NCI-H524 treated with DMSO at 0.1 percent for 48 hours (cell line): ENCODE data around the gene SDS.
"Not testable (repeated sequence)": the region's sequence is repeated elsewhere in the genome, so short reads cannot be mapped to it uniquely, and the experiment has no call there.

Experiments
- DNase-seq: peaks from one replicate; lab custom pipeline; 2025; lab: John Stamatoyannopoulos, UW

SDS gene

DNA sequence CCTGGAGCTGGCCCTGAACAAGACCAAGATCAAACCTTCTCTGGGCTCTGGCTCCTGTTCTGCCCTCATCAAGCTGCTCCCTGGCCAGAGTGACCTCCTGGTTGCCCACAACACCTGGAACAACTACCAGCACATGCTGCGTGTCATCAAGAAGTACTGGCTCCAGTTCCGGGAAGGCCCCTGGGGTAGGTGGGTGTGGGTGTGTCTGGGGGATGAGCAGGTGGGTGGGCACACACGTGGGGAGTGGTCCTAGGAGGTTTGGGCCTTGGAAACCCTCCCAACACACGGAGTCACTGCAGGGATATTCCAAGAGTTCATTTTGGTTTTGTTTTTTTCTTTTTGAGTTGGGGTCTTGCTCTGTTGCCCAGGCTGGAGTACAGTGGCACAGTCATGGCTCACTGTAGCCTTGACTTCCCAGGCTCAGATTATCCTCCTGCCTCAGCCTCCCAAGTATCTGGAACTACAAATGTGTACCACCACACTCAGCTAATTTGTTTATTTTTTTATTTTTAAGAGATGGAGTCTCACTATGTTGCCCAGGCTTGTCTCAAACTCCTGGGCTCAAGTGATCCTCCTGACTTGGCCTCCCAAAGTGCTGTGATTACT lies 28.8 kb downstream of the SDS start:
- DNase-seq = no peak

DNA sequence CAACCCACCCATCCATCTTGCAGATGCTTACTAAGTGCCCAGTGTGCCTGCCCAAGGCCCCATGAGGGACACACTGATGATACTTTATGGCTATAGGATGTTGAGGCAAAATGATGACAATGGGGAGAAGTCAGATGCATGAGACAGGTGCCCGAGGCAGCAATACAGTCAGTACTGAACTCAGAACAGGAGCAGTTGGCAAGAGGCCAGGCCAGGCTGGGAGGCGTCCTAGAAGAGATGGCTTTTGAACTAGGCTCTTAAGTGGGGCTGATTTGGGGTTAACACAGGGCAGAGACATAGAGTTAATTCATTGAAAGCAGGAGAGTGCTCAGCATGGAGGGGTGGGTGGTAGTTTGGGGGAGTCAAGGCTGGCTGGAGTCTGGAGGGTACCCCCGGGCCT lies 29.7 kb downstream of the SDS start:
- DNase-seq = no peak

DNA sequence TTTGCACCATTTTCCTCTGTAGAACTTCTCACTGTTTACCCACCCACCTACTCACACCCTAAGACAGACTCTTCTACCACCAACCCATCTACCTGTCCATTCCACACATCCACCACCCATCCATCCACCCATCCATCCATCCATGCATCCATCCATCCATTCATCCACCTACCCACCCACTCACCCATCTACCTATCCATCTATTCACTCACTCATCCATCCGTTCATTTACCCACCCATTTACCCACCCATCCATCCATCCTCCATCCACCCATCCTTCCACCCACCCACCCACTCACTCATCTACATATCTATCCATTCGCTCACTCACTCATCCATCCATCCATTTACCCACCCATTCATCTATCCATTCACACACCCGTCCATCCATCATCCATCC lies 30.2 kb downstream of the SDS start:
- DNase-seq = no peak

DNA sequence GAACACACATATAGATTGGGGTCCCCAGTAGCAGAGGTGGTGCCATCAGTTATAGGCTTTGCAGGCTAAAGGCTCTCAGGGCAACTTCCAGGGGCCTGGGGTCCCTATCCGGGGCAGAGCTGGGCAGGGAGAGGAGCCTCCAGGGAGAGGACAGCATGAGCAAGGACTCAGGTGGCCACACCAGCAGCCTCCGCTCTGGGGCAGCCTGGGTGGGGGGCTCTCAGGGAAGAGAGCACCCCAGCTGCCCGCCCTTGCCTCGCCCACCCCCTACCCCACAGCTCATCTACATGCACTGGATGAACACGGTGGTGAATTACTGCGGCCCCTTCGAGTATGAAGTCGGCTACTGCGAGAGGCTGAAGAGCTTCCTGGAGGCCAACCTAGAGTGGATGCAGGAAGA lies 31.3 kb downstream of the SDS start:
- DNase-seq = no peak

DNA sequence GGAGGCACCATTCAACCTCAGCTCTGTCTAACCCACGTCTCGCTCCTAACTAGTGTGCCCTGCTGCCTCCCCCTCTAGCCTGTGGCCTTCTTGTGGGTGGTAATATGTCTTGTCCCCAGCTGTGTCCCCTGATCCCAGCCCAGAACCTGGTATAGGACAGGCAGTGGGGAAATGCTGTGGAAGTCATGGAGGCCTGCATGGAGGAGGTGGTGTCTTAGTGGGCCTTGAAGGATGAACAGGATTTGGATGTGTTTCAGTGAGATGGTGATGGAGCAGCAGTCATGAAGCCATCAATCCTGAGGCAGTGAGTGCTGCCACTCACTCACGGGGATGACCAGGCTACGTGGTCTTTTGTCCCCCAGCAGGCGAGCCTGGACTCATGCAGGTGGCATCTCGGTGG lies 31.9 kb downstream of the SDS start:
- no peak for DNase-seq

DNA sequence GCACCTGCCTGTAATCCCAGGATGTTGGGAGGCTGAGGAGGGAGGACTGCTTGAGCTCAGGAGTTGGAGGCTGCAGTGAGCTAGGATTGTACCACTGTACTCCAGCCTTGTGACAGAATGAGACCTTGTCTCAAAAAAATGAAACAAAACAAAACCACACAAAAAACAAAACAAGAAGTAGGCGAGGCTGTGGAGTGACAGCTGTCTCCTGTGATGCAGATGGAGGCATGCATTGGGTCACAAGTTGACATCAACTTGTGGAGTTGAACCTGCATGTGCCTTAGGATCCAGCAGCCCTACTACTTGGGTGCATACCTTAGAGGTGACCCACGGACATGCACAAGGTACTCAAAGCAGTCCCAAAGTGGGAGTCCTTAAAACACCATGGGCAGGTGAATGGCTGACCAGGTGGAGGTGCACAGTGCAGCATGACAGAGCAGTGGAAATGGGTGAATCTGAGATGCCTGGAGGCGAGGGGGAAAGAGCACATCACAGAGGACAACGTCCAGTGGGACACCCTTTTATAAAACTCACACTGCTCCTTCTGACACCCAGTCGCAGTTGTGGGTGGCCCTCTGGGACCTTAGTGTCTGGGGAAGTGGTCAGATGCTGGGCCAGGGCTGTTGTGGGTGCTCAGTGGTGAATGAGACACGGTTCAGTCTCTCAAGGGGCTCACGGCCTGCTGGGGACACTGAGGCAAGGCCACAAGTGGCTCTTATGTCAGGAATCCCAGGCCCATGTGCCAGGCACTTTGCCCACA lies 32.6 kb downstream of the SDS start:
- DNase-seq = no peak

DNA sequence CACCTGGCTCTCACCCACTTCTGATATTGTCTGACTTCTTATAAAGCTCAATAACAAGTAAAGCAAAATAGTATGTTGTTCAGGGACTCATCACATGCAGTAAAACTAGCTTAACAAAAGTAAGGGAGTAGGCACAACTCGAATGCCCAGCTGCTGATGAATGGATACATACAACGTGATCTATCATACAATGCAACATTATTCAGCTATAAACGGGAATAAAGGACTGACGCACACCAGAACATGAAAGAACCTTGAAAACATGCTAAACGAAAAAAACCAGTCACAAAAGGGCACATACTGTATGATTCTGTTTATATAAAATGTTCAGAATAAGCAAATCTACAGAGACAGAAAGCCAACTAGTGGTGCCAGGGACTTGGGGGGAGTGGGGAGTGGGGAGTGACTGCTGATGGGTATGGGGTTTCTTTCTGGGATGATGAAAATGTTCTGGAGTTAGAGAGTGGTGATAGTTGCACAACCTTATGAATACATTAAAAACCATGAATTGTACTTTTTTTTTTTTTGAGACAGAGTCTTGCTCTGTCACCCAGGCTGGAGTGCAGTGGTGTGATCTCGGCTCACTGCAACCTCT lies 34.2 kb downstream of the SDS start:
- no peak for DNase-seq

DNA sequence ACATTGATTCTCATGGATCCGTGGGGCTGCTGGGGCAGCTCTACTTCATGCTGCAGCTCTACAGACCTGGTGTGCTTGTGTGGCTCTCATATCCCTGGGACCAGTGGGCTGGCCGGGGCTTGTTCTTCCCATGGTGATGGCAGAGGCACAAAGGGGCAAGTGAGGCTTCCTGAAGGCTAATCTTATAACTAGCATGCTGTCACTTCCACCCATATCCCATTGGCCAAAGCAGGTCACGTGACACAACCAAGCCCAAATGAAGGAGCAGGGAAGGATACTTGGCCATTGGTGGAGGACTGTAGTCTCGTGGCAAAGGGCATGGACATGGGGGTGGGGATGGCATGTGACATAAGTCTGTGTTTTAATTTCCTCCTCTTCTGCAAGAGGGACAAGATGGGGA lies 35.4 kb downstream of the SDS start:
- no peak for DNase-seq

DNA sequence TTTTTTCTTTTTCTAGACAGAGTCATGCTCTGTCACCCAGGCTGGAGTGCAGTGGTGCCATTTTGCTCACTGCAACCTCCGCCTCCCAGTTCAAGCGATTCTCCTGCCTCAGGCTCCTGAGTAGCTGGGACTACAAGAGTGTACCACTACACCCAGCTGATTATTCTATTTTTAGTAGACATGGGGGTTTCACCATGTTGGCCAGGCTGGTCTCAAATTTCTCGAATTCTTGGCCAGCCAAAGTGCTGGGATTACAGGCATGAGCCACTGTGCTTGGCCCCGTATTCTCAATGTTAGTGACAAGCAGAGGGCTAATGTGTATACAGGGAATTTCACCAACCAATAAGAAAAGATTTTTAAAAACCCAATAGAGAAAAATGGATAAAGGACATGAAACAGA lies 36.9 kb downstream of the SDS start:
- no peak for DNase-seq

DNA sequence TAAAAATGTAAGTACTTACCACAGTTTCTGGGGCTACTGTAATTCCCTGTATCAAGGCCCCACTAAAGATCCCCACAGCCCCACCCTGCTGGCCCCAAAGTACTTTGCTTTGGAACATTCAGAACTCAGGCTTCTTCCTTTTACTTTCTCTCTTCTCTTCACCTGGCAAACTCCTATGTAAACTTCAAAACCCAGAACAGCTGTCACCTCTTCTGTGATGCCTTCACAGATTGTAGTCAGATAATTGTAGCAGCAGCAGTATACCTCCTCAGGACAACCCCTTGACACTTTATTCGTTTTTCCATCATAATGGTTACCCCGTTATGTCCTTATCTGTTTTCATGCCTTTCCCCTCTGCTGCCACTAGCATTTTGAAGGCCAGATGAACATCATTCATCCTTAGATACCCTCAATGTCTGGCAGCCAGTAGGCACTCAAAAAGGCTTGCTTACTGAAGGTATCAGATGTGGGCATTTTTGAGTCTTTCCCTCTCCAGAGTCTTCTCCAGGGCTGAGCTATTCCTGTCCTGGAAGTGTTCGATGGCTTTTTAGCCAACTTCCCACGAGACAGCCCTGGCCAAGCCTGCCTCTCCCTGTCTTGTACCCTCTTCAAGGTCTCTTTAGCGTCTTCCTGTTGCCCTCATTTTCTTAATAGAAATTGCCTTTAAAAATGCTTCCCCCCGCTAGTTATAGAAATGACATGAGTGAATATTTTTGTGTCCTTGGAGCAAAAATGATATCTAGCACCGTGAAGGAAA lies 37.9 kb downstream of the SDS start:
- DNase-seq = no peak

DNA sequence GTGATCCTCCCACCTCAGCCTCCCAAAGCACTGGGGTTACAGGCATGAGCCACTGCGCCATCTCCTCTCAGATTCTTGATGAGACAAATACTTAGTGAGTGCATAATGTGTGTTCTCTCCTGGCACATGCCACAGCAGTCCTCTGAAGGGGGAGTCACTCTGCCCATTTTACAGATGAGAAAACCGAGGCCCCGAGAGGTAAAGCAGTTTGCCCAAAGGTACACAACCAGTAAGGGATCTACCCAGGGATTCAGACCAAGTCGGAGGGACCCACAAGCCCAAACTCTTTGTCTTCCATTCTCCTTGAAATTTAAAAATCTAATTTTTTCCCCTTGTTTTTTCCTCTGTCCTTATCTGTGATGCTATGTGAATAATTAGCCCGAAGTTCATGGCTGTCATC lies 39.0 kb downstream of the SDS start:
- no peak for DNase-seq

DNA sequence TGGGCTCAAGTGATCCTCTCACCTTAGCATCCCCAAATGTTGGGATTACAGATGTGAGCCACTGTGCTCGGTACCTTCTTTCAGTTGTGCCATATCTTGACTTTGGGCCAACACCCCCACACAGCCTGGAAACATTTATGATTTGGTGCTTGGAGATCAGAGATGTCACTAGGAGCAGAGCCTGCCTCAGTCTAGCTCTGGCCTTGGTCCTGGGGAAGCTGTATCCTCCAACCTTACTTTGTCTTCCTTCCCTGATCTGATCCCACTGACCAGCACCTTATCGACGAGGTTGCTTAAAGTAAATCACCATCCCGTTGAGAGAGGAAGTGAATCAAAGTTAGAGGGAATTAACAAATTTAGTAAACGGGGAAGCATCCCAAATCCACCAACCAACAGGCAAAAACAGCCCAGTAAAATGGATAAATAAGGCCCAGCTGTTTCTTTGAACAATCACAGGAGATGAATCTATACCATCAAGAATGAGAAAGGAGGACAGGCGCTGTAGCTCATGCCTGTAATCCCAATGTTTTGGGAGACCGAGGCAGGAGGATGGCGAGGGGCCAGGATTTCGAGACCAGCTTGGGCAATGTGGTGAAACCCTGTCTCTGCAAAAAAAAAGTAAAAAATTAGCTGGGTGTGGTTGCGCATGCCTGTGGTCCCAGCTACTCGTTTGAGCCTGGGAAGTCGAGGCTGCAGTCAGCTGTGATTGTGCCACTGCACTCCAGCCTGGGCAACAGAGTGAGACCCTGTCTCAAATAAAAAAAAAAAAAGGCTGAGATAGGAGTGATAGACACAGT lies 41.9 kb downstream of the SDS start:
- DNase-seq = no peak

DNA sequence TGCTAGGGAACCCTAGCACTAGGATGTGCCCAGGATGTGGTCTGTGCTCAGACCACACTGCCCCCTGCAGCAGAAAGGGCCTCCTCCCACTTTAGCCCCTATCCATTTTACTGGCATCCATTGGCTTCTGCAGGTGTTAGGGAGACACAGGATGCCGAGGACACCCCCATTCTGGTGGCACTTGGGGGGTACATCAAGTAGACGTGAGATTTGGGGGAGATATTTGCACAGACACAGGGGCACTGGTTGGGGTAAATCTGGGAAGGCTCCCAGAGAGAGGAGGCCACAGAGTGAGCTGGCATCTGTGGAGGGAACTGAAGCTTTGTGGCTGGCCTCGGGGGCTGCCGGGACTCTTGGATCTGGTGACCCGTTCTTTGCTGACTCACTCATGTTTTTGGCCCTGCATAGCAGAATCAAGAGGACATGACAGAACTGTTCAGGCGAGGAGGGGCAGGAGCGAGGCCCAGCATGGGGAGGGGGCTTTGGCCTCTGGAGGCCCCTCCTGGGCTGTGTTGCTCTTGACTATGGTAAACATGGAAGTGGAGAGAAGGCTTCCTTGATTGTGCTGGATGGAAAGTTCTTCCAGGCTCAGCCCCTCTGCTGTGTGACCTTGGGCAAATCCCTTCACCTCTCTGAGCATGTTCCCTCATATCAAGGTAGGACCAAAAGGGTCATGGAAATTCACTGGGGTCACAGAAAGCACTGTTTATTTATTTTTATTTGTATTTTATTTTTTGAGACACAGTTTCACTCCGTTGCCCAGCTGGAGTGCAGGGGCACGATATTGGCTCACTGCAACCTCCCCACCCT lies 43.5 kb downstream of the SDS start:
- DNase-seq = no peak

DNA sequence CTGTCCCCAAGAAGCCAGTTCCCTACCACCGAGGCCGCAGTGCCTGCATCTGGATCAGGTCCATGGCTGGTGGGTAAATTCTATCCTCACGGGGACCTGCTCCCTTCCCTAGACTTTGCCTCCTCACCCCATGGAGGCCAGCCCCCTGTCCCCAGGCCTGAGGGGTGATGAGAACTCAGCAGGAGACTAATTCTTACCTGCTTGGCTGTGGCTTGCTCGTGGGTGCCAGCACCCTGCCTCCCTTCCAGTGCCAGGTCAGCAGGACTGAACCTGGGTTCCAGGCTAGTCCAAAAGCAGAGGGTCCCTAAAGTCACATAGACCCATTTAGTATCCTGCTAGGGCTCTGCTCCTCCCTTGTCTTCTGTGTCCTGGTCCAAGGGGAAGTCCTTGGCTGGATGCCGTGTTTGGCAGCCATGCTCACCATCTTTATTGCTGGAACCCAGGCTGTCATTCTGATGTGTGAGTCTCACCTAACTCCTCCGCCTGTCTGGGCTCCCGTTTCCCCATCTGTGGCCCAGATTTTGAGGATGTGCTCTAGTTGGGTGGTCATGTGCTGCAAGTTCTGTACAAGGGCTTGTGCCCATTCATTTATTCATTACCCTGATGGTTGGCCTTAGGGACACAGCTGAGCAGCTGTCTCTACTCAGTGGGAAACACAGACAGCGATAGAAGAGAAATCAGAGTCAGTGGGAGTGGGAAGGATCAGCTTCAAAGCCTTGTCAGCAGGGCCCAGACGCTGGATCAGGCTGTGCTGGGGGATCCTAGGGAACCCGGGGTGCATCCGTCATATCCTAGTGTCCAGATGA lies 44.4 kb downstream of the SDS start:
- no peak for DNase-seq

DNA sequence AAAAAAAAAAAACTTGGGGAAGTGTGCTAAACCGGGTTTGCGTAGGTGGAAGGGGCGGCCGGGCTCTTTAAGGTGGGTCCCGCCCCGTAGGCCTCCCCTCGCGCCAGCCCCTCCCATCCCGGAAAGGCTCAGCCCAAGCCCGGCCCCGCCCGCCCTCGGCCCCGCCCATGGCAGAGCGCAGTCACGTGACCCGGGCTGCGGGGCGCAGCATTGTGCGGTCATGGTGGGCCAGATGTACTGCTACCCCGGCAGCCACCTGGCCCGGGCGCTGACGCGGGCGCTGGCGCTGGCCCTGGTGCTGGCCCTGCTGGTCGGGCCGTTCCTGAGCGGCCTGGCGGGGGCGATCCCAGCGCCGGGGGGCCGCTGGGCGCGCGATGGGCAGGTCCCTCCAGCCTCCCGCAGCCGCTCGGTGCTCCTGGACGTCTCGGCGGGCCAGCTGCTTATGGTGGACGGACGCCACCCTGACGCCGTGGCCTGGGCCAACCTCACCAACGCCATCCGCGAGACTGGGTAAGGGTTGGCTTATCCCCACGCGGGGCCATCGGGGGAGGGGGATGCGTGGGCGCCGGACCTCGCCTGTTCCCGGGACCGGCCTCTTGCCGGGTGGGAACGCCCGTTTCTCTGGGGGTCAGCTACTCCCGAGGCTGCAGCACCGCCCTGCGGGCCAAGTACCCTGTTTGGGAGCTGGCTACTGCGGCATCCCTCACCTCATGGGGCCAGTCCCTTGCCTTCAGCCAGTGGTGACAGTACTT lies 45.1 kb downstream of the SDS start, which contains the start of gene PLBD2:
Gene PLBD2 (plus strand): TSS at position 207 of the 752 bp plus-strand sequence. CDS start 14 bp downstream, at position 221.
- peak; percentile 54 for DNase-seq

DNA sequence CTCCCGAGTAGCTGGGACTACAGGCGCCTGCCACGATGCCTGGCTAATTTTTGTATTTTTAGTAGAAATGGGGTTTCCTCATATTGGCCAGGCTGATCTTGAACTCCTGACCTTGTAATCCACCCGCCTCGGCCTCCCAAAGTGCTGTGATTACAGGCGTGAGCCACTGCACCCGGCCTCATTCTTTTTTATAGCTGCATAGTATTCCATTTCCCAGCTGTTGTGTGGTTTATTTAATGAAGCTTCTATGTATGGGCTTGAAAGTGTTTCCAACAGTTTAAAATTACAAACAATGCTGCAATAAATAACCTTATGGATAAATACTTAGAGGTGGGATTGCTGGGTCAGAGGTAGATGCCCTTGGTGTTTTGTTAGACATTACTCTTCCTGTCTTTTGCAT lies 49.5 kb downstream of the SDS start:
- not testable (repeated sequence) for DNase-seq

DNA sequence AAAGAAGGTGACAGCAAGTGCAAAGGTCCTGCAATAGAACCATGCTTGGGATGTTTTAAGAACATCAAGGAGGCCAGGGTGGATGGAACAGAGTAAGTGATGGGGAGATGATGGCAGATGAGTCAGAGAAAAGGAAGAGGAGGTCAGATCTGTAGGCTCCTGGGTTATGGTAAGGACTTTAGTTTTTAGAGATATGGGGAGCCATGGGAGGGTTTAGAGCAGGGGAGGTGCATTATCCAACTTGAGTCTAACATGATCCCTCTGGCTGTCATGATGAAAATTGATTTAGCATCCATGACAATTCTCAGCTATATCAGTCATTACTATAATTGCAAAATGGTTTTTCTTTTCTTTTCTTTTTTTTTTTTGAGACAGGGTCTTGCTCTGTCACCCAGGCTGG lies 52.6 kb downstream of the SDS start:
- DNase-seq = no peak

DNA sequence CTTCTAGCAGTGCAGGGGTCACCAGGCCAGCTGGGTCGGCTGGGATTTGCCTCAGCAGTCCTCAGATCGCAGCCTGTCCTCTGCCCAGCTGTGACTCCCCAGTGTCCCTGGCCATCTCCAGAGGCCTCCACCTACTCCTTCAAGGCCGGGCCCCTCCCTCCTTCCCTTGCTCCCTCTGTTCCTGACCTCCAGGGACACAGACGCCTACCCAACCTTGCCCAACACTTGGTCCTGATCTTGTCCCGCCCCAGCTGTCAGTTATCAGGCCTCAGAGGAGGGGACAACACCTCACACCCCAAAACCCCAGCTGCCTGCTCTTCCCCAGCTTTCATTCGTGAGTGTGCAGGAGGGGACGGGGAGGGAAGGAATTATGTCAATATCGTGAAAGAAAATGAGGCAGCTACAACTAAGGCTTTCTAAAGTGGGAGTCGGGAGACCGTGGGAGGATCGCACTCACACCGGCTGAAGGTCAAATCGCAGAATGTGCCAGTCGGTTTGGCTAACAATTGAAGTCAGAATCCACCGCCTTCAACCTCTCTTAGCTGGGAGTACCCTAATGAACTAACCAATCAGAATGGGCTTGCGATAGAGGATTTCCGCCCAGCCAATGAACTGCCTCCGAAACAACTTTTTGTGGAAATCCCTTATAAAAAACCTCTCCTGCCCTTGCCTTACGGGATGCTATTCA lies 54.7 kb downstream of the SDS start:
- DNase-seq = no peak

DNA sequence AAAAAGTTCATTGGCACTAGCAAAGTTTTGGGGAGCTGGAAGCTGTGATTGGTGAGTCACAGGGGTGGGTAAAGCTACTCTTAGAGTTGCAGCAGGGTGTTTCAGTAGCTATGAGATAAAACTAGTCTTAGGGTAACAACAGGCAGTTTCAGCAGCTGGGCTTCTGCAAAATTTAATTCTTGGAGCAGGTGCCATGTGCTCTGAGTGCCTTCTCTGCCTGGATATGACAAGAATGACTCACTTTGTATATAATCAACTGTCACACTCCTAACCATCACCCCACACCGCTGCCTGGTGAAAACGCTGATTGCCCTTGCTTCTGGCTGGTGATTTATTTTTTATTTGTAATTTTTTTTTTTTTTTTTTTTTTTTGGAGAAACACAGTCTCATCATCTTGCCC lies 55.8 kb downstream of the SDS start:
- no peak for DNase-seq
